Mammary epithelial cell (primary cell): ENCODE data around the gene KCND3.

ENCODE experiments used
- EZH2 ChIP-seq: IDR thresholded peaks from 2 replicates; pipeline ENCODE4 v1.6.1; 2012; ENCODE audit warnings: low read length, inconsistent platforms, borderline replicate concordance
- TF ChIP-seq, protein P1 (sequence below), 2 donors: IDR thresholded peaks in 1 of 2; conservative IDR thresholded peaks in 1 of 2; 2 replicates each; pipeline ENCODE4 v1.5.1; 2011 to 2012; ENCODE audit warnings: inconsistent platforms in 2 of 2, low read length in 2 of 2, mild to moderate bottlenecking in 2 of 2, control low read depth in 1 of 2, low read depth in 1 of 2; ENCODE audit not compliant: insufficient read depth in 1 of 2; ENCODE audit errors: extremely low read depth in 1 of 2

DNA sequence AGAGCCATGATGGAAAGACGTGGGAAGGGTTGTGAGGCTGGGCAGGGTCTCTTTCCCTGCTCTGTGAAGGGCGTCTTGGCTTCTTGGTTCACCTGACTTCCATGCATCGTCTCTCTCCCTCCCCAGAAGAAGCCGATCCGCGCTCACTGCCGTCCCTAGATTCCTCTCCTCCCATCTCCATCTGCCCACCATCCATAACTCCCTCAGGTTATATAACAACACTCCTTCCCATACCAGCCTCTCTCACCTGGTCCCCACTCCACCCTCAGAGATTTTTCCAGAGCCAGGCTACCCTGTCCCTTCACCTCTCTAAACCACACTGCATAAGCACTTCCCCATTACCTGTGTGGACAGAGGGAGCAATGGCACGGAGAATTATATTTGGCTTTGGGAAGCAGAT is 6.0 kb downstream of the KCND3 start:
- TF ChIP-seq, protein P1, sequence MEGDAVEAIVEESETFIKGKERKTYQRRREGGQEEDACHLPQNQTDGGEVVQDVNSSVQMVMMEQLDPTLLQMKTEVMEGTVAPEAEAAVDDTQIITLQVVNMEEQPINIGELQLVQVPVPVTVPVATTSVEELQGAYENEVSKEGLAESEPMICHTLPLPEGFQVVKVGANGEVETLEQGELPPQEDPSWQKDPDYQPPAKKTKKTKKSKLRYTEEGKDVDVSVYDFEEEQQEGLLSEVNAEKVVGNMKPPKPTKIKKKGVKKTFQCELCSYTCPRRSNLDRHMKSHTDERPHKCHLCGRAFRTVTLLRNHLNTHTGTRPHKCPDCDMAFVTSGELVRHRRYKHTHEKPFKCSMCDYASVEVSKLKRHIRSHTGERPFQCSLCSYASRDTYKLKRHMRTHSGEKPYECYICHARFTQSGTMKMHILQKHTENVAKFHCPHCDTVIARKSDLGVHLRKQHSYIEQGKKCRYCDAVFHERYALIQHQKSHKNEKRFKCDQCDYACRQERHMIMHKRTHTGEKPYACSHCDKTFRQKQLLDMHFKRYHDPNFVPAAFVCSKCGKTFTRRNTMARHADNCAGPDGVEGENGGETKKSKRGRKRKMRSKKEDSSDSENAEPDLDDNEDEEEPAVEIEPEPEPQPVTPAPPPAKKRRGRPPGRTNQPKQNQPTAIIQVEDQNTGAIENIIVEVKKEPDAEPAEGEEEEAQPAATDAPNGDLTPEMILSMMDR (conservative IDR thresholded peaks at IDR 0.05 in 1 of 2, IDR thresholded peaks at IDR 0.05 in 1 of 2; ENCODE audit: extremely low read depth in 1 of 2, insufficient read depth in 1 of 2, low read depth in 1 of 2, low read length in 2 of 2): no peak
- TF ChIP-seq EZH2: no peak
